Activated gamma-delta T cell treated with Interleukin-2 at 50 U/mL for 16 hours (primary cell): ENCODE data around the gene KRTCAP2.
"Not testable (repeated sequence)": the region's sequence is repeated elsewhere in the genome, so short reads cannot be mapped to it uniquely, and the experiment has no call there.

Source experiments
- DNase-seq: peaks from one replicate; pipeline ENCODE4 v3.0.0-alpha.2; 2020

KRTCAP2 gene

DNA sequence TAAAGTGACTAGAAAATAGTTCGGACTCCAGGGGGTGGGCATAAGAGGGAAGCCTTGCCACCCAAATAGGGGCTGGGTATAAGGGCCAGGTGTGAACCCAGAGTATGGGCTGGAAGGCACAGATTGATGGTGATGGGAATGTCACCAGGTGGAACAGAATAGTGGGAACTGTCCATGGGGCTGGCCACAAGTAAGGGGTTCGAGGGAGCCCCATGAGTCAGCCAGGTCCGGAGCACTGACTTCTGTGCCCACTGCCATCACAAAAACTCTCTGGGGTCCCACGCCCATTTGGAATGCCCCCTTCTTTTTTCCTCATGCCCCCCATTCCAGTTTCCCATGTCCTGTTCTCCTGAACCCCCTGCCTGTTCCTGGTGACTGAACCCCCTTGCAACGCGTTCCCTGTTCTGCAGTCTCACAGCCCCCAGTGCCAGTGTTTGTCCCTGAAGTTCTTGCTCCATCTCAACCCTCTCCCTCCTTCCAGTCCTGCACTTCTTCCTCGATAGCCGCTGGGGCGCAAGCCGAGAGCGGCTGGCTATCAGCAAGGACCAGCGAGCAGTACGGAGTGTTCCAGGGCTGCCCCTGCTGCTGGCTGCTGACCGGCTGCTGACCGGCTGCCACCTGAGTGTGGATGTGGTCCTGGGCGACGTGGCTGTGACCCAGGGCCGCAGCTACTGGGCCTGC is 8.4 kb upstream of the KRTCAP2 start:
- DNase-seq: no peak

- DNase-seq: no peak
These were observed 6.3 kb upstream of the KRTCAP2 start for GRCh38 chr1:155179112-155180031.

DNA sequence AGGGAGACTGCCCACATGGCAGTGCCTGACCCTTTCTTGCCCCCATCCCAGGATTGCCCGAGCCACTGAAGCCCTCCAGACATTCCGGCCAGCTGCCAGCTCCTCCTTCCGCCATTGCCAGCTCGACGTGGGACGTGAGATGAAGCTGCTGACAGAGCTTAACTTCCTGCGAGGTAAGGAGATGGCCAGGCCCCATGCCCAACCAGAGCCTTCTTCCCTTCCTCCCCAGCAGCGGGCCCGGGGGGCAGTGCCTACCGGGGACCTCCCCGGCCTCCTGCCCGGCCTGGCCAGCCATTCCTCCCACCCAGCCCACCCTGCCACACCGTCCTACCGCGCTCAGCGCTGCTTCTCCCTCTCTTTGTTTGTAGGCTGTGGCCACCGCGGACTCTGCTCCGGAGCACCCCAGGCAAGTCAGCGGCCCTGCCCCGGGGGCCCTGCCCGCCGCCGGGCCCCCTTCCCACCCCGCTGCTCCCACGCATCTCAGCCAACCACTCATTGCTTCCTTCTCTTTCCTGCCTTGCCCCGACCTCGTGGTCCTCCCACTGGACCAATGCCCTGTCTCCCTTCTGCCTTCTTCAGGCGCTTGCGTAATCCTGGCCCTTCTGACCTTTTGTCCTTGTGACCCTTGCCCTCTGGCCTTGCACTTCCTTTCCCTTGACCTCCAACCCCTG is 5.5 kb upstream of the KRTCAP2 start:
- DNase-seq: no peak

GRCh38 chr1:155177918-155178281 is 4.8 kb upstream of the KRTCAP2 start:
- DNase-seq: no peak

DNA sequence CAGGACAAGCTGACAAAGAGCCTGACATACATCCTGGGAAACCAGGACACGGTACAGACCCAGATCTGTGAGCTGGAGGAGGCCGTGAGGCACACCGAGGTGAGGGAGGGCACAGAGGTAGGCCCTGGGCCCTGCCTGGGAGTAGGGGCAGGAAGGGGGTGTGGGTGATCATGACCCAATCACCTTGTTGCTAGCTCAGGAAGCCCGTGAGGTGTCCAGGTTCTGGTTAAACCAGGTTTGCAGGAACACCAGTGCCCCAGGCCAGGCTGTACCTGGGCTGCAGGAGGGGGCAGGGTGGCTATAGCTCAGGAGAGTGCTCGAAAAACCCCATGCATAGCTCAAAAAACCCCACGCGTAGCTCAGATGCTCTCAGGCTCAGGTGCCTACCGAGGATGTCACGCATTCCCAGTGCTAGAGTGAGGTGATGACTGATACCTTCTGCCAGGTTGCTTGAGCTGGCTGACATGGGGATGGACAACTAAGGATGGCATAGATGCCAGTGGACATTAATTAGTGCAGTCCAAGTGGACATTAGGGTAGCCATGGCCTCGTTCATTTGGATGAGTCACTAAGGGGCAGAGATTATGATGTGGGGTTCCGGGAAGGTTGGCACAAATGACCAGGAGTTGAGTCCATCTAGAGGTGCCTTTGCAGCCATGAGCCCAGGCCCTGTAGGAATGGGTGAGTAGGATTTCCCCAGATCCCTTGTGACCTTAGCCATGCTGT is 4.3 kb upstream of the KRTCAP2 start:
- DNase-seq: no peak

- DNase-seq: peak; percentile 85
These were observed 3.5 kb upstream of the KRTCAP2 start for GRCh38 chr1:155176544-155177071.

DNA sequence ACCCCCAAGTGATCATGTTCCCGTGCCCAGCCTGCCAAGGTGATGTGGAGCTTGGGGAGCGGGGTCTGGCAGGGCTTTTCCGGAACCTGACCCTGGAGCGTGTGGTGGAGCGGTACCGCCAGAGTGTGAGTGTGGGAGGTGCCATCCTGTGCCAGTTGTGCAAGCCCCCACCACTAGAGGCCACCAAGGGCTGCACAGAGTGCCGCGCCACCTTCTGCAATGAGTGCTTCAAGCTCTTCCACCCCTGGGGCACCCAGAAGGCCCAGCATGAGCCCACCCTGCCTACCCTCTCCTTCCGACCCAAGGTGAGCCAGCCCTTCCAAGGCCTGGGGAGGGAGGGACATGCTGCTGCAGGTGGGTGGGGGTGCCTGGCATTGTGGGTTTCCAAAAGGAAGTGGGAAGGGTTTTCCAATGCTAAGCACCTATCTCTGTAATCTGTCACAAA is 2.8 kb upstream of the KRTCAP2 start:
- DNase-seq: no peak

DNA sequence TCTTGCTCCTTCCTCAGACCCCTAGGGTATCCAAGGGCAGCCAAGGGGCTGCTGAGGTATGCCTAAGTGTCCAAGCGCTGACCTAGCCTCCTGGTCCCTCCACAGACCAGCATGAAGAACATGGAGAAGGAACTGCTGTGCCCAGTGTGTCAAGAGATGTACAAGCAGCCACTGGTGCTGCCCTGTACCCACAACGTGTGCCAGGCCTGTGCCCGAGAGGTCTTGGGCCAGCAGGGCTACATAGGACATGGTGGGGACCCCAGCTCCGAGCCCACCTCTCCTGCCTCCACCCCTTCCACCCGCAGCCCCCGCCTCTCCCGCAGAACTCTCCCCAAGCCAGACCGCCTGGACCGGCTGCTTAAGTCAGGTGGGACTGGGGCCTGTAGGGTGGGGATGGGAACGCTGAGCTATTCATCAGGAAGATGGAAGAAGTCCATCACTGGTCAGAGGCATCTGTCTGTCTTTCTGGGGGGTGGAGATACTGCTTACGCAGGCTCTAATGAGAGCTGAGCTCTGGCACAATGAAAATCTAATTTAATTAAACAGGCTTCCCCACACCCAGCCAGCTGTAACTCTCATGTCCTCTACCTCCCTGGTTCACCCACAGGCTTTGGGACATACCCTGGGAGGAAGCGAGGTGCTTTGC is 2.3 kb upstream of the KRTCAP2 start:
- DNase-seq: no peak

DNA sequence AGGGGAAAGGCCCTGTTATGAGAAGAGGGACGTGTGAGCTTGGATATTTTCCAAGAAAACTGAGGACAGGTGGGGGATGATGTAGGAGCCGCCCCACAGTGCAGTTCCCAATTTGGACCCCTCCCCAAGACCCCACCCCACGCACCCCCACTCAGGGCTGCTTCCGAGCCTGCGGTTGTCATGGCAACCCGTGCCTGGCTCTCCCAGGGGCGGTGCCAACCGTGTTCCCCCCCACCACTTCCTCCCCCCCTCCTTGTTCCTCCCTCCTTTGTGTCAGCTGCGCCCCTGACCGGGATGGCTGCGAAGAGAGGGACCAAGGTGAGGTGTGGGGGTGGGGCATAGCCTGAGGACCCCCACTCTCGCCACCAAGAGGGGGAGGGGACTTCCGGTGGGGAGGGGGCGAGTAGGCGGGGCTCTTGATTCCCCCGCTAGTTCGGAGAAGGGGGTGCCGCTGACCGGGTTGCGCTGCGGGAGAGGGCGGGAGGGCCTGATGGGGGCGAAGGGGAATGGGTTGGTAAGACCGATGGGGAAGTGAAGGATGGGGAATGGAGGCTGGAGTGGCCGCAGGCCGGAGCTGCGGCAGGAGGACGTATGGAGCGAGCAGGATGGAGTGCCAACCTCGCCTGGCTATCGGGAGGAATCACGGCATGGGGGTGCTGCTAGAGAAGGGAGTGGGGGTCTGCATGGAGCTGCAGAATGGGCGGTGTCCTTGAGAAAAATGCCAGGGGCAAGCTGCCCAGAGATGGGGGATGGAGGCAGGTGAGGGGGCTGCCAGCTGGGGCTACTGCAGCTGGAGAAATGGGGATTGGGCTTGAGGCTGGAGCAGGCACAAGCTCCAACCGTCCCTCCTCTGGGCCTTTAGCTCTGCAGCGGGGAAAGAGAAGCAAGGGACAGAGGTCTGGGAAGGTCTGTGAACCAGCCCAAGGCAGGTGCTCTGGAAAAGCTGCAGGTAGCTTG is 1.5 kb upstream of the KRTCAP2 start:
- DNase-seq: peak; percentile 44

DNA sequence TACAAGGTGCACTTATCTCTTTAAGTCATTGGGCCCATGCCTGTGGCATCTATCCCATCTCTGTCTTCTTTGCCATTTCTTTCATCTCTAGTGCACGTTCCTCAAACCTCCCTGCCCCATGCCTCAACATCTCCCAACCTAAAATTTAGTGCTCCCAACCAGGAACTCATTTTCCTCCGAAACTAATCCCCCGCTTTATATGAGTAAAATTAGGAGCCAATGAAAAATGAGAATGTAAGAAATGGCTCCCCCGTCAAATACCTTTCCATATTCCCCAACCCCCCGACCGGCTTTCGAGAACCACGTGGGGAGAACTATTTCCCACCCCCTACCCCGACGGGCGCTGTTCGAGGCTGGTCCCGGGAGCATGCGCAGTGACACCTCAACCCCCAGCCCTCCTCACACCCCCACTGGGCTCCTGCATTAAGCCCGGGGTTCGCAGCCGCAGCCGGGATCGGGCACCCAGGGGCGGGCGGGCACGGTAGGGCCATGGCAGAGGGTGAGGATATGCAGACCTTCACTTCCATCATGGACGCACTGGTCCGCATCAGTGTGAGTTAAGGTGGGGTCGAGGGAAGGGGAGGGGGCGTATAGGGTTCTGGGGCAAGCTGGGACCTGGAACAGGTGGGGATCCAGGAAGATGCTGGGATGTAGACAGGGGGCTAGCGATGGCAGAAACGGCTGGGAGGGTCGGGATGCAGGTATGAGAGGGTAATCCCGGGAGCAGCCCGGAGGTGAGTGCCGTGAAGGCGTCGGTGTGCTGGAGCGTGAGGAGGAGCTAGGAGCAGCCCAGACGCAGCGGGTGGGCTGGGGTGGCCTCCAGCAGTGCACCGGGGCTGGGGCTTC is 597 bp upstream of the KRTCAP2 start, which contains the start of gene TRIM46:
Gene TRIM46 (plus strand): TSS at position 372 of the 846 bp plus-strand sequence. CDS start 118 bp downstream, at position 490.
- DNase-seq: peak; percentile 48

GRCh38 chr1:155171836-155172731 is 1.0 kb downstream of the KRTCAP2 start:
- no peak for DNase-seq

- DNase-seq: no peak
These were observed 2.3 kb downstream of the KRTCAP2 start for GRCh38 chr1:155170806-155171205.

DNA sequence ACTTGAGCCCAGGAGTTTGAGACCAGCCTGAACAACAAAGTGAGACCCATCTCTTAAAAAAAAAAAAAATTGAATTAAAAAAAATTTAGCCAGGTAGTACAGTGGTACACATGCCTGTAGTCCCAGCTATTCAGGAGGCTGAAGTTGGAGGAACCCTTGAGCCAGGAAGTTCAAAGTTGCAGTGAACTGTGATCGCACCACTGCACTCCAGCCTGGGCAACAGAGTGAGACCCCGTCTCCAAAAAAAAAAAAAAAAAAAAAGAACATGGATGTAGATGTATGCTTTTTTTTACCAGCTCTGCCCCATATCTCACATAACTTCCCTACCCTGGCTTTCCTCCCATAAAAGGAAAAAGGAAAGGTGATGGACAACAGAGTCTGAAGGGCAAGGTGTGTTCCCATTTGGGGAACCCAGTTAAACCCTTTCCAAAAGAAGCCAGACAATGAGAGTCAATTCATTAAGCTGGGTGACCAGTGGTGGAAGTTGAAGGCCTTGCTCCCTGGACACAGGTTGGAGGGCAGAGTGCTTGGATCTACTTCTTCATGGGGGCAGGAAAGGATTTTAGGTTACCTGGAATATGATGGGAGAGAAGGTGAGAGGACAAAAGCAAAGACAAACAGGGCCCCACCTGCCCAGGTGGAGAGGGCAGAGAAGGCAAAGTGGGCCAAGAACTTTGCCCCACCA is 2.9 kb downstream of the KRTCAP2 start:
- no peak for DNase-seq

DNA sequence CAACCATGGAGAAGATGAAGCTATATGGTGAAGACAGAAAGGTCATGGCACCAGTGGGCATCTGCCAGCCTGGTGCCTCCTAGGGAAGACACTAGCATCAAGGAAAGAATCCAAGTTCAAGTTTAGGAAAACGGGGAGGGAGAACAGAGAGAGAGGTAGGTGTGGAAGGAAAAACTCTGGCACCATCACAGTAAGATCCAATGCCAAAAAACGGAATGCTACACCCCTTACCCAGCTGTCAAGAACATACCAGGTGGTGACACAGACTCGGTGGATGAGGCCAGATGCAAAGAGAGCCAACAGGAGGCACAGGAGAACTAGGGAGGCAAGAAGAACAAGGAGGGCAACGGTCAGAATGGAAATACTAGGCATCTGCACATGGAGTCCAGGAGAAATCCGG is 3.6 kb downstream of the KRTCAP2 start:
- no peak for DNase-seq

DNA sequence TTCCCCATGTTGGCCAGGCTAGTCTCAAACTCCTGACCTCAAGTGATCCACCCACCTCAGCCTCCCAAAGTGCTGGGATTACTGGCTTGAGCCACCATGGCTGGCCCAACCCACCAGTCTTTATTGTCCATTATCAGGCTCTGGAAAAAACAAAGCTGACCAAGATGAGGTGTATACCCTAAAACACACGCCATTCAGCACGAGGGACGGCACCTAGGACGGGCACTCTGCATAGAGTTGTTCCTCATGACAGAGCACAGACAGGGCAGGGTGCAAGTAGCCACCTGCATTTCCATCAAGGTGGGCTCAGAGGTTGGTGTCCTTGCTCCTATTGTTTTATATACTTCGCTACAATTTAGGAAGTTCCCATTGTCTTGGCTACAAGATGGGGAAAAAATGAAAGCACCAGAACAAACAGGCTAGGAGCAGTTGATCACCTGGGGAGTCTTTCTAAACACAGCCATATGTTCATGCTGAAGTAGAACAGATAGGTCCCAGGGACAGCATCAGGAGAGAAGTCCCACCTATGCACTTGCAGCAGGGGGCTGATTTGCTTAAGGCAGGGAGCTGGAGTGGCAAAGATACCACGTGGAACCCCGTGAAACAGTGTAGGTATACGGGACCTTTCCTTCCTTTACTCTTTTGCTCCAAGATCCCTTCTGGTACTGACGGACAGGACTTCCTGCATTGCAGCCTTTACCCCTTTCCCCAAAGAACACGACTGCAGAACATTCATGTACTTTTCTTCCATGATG is 4.5 kb downstream of the KRTCAP2 start:
- no peak for DNase-seq

DNA sequence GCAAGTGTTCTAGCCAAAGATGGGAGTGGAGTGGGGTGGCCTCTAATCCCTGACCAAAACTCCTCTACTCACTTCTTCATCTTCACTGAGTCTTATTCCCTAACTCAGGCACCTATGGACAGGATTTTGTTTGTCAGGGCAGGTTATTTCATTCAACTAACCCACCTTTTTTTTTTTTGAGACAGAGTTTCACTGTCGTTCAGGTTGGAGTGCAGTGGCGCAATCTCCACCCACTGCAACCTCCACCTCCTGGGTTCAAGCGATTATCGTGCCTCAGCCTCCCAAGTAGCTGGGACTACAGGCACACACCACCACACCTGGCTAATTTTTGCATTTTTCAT is 5.0 kb downstream of the KRTCAP2 start:
- not testable (repeated sequence) for DNase-seq
